ENCODE measurements around the gene TCF19. TPM values are rescaled to one million over a fixed set of nuclear protein-coding genes. Genes with fewer than 3 reads are reported as not detected.

TCF19 gene
- total RNA-seq, 1 experiment from 2014 or later: 39.1 TPM

DNA sequence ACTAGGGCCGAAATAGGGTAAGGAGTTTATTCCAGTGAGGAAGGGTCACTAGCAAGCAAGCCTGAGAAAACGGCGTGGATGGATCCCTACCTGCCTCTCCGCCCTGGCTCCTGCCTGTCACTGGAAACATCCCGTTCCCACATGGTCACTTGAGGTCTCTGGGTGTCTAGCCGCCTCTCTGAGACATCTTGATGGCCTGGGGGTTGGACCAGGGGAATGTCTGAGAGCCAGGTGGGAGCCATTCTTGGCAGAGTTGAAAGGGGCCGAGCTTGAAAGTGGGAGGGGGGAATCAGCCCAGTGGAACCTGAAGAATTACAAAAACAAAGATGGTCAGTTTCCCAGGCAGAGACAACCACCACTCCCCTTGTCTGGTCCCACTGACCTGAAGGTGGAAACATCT lies 1.7 kb upstream of the TCF19 start:
- CTCF ChIA-PET: no interaction called here

DNA sequence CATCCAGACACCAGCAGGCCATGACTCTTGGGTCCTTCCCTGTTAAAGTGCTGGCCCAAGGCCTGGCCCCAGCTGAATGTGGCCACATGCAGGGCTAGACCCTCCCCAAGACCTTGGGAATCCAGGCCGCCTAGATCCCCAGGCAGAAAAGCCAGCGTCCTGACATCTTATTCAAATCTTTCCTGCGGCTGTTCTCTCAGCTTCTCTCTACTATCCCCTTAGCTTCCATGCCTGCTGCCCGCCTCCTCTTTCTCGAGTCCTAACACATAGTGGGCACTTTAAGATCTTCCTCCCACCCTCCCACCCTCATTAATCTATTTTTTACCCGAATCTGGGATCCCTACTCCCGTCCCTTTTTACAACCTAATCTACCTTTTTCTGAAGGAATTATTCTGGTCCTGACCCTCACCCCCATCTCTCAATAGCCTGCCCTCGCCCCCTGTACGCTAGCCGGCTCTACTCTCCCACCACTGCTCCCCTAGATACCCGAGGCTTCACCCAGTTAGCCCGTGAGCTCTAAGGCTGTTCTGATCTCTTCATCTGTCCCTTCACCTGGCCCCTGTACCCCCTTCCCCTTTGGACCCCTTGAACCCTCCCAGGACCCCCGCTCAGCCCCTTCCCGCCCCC lies 763 bp upstream of the TCF19 start, which contains the start of gene CCHCR1:
CCHCR1 (minus strand) TSS at position 290 of the 627 bp plus-strand sequence; CDS start at position 88, 202 bp downstream.
- ChIA-PET CTCF (interaction anchor here (0.6 to 1.0 kb wide), 2 partner anchors 26 to 242 kb away, joined by 3 to 5 read pairs; no protein-coding TSS in a partner anchor), POLR2A (ENCODE audit: low non-redundant PET) (no interaction called here)
- DNase-seq (ENCODE audit: low spot score): no peak
- TF ChIP-seq, protein P1, sequence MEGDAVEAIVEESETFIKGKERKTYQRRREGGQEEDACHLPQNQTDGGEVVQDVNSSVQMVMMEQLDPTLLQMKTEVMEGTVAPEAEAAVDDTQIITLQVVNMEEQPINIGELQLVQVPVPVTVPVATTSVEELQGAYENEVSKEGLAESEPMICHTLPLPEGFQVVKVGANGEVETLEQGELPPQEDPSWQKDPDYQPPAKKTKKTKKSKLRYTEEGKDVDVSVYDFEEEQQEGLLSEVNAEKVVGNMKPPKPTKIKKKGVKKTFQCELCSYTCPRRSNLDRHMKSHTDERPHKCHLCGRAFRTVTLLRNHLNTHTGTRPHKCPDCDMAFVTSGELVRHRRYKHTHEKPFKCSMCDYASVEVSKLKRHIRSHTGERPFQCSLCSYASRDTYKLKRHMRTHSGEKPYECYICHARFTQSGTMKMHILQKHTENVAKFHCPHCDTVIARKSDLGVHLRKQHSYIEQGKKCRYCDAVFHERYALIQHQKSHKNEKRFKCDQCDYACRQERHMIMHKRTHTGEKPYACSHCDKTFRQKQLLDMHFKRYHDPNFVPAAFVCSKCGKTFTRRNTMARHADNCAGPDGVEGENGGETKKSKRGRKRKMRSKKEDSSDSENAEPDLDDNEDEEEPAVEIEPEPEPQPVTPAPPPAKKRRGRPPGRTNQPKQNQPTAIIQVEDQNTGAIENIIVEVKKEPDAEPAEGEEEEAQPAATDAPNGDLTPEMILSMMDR (conservative IDR thresholded peaks at IDR 0.05; ENCODE audit: low read depth, low read length): no peak
- no peak for TF ChIP-seq EZH2 (IDR thresholded peaks at IDR 0.05; ENCODE audit: borderline replicate concordance, low read depth, low read length, poor library complexity, severe bottlenecking)
- no peaks in the 10 kb centered on the region for H3K27me3 ChIP-seq (replicated peaks; ENCODE audit: insufficient read depth, low read depth, low read length, poor library complexity)
- intact Hi-C loops (cut with micrococcal nuclease; ENCODE audit: unreplicated experiment): no loop called here
- peak within 1 kb of the TSS; percentile 61 for H3K4me3 ChIP-seq (ENCODE audit: low read depth, low read length, poor library complexity, severe bottlenecking)
- H3K4me1 ChIP-seq (ENCODE audit: insufficient read depth, low read length, poor library complexity, severe bottlenecking): peaks cover 5% of the 10 kb centered on the region
- peaks cover 31% of the 10 kb centered on the region for H3K36me3 ChIP-seq (ENCODE audit: insufficient read depth, low read length, poor library complexity, severe bottlenecking)
- BruUV-seq (replicated peaks): no TSS peak
- H3K9me3 ChIP-seq (ENCODE audit: low read depth, low read length, poor library complexity, severe bottlenecking): no peaks in the 10 kb centered on the region
- H3K27ac ChIP-seq (ENCODE audit: low read depth, low read length, poor library complexity, severe bottlenecking): peak within 1 kb of the TSS; percentile 85

More for the DNA sequence above, 1.7 kb upstream of the TCF19 start:
- Histone ChIP-seq H3K4me1 (ENCODE audit: insufficient read depth, low read length, poor library complexity, severe bottlenecking) (peaks cover 5% of the 10 kb centered on the region), H3K36me3 (ENCODE audit: insufficient read depth, low read length, poor library complexity, severe bottlenecking) (peaks cover 26% of the 10 kb centered on the region), H3K4me3 (ENCODE audit: low read depth, low read length, poor library complexity, severe bottlenecking) (no peak overlapping the region), H3K9me3 (ENCODE audit: low read depth, low read length, poor library complexity, severe bottlenecking) (no peaks in the 10 kb centered on the region), H3K27me3 (replicated peaks; ENCODE audit: insufficient read depth, low read depth, low read length, poor library complexity) (no peaks in the 10 kb centered on the region), H3K27ac (ENCODE audit: low read depth, low read length, poor library complexity, severe bottlenecking) (no peak overlapping the region)
- DNase-seq (ENCODE audit: low spot score): no peak
- TF ChIP-seq, protein P1 (conservative IDR thresholded peaks at IDR 0.05; ENCODE audit: low read depth, low read length): no peak
- no peak for TF ChIP-seq EZH2 (IDR thresholded peaks at IDR 0.05; ENCODE audit: borderline replicate concordance, low read depth, low read length, poor library complexity, severe bottlenecking)
- BruUV-seq (replicated peaks): no TSS peak
- POLR2A ChIA-PET (ENCODE audit: low non-redundant PET): no interaction called here
- intact Hi-C loops (cut with micrococcal nuclease; ENCODE audit: unreplicated experiment): no loop called here

DNA sequence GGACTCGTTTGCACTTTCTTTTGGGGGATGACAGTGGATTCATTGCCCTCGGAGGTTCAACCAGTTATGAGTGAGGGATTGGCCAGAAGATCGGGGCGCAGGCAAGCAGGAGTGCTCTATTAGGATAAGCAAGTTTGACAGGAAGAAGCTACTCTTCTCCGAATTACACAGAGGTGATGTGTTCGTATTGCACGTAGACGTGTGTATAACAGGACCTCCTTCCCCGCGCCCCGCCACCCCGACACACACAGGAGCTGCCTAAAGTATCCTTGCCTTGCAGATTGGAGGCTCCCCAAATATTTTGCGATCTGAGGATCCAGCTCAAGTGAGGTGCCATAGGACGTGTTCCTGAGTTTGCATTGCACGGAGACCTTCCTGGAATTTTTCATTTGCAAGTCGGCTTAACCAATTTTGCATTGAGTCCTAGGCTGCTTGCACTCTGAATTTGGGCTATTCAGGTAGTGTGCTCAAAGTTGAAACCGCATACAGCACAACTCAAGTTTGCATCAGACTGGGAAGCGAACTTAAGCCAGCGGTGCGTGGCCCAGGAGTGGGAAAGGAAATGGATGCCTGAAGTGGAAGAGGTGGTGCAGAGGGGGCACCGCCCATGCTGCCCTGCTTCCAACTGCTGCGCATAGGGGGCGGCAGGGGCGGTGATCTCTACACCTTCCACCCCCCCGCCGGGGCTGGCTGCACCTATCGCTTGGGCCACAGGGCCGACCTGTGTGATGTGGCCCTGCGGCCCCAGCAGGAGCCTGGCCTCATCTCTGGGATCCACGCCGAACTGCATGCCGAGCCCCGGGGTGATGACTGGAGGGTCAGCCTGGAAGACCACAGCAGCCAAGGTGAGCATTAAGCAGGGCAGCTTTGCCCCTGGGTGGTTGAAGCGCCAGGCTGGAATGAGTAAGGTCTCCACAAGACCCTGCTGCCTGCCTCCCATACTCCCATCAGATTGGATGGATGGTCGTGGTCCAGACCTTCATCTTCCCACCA lies 770 bp downstream of the TCF19 start:
- BruUV-seq (replicated peaks): TSS peak; percentile 35
- CTCF ChIA-PET: interaction anchor here (0.6 to 1.0 kb wide), 2 partner anchors 27 to 208 kb away, joined by 3 read pairs; no protein-coding TSS in a partner anchor
- peak overlapping the region; percentile 61 for H3K4me3 ChIP-seq (ENCODE audit: low read depth, low read length, poor library complexity, severe bottlenecking)
- H3K27me3 ChIP-seq (replicated peaks; ENCODE audit: insufficient read depth, low read depth, low read length, poor library complexity): no peaks in the 10 kb centered on the region
- H3K27ac ChIP-seq (ENCODE audit: low read depth, low read length, poor library complexity, severe bottlenecking): peak overlapping the region; percentile 28
- DNase-seq (ENCODE audit: low spot score): peak; percentile 15
- no peaks in the 10 kb centered on the region for H3K9me3 ChIP-seq (ENCODE audit: low read depth, low read length, poor library complexity, severe bottlenecking)
- TF ChIP-seq, protein P1 (conservative IDR thresholded peaks at IDR 0.05; ENCODE audit: low read depth, low read length): no peak
- no peak for TF ChIP-seq EZH2 (IDR thresholded peaks at IDR 0.05; ENCODE audit: borderline replicate concordance, low read depth, low read length, poor library complexity, severe bottlenecking)
- intact Hi-C loops (cut with micrococcal nuclease; ENCODE audit: unreplicated experiment): no loop called here
- H3K36me3 ChIP-seq (ENCODE audit: insufficient read depth, low read length, poor library complexity, severe bottlenecking): peaks cover 37% of the 10 kb centered on the region
- POLR2A ChIA-PET (ENCODE audit: low non-redundant PET): interaction anchor here (0.5 to 1.2 kb wide), 3 partner anchors 12 to 98 kb away, joined by 3 to 4 read pairs (median 4); no protein-coding TSS in a partner anchor
- H3K4me1 ChIP-seq (ENCODE audit: insufficient read depth, low read length, poor library complexity, severe bottlenecking): peaks cover 5% of the 10 kb centered on the region

Data from A673 (cell line).